NCI-H345 treated with DMSO at 0.1 percent for 48 hours (cell line): Measurements from ENCODE around the gene RAC2.

ENCODE experiments used
- DNase-seq: peaks from one replicate; lab custom pipeline; 2025; ENCODE audit not compliant: unreplicated experiment; lab: John Stamatoyannopoulos, UW

RAC2 gene

DNA sequence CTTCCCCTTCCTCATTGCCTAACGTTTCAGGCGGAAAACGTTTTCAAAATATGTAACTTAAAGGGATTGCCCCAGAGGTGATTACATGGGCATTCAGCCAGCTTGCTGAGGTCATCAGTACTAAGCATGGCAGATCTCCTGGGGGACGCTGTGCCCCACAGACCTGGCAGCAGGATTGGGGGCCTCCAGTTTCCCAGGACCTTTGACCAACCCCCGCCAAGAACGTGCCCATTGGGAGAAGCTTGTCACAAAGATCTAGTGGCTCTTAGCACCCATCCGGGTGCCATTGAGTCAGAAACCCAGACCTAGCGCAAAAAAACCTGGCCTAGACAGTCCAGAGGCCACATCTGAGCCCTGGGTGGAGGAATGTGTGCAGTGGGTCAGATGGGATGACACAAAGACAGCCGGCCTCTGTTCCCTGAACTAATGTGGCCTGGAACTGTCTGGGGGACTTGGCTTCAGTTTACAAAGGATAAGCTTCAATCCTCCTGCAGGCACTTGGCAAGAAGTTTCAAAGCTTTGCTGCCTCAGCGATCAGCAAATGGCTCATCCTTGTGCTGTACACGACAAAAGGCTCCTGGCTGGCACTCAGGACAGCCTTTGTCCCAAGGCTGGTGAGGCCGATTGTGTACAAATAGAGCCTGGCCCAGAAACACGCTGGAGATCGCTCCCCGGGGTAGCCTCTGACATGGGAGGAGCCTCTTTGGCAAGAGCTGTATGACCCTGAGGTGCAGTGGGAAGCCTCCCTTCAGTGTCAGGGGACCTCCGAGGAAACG, 65.5 kb downstream of the RAC2 start:
- DNase-seq: no peak

DNA sequence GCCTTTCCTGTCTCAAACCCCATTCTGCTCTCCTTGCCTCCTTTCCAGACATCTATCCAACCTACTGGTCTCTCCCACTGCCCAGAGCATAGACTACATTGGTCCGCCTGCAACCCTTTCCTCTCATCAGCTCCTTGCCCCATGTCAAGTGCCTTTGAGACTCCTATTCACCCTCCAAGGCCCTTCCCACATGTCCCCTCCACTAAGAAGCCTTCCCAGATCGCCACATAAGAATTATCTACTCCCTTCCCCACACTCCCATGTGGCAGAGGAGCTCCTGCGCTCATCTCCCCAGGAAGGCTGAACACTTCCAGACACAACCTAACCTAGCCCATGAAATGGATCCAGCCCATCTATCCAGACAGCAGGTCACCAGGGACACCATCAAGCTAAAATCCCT, 66.3 kb downstream of the RAC2 start:
- DNase-seq: no peak

DNA sequence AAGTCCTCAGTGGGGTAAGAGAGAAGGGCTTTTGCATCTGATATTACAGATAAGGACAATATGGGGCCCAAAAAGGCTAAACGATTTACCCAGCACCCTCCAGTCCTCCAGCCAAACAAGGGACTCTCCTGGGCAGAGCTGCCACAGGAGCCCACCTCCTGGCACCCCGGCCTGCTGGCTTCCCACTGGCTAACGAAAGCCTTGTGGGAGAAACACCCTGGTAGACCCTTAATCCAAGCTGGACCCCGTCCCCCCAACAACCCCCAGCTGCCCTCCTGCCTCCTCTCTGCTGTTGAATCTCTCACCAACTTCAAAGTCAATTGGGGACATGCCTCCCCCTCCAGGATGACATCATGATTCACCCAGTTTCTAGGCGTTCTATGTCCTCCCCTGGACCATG, 66.8 kb downstream of the RAC2 start:
- no peak for DNase-seq

DNA sequence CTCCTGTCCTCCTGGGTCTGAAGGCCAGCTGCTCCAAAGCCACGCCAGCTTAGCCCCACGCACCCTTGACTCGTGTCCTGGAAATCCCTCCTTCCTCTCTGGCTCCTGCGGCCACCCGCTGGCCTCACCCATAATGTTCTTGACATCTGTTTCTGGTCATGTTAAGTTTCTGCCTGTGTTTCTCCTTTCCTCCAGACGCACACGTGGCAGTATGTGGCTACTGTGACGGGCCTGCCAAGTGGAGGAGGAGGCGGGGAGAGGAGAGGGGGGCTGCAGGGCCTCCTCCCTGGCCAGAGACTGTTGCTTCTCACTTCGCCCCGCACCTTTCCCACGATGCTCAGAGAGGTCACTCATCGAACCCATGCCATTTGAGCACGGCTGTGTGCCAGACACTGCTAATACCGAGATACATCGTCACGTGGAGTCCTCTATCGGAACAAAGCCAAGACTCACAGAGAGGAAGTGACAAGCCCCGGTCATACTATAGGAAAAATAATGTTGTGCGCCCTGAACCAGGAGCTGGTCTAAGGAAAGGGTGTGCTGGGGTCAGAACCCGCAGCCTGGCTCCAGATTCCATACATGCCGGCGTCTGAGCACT, 67.5 kb downstream of the RAC2 start:
- DNase-seq: no peak

DNA sequence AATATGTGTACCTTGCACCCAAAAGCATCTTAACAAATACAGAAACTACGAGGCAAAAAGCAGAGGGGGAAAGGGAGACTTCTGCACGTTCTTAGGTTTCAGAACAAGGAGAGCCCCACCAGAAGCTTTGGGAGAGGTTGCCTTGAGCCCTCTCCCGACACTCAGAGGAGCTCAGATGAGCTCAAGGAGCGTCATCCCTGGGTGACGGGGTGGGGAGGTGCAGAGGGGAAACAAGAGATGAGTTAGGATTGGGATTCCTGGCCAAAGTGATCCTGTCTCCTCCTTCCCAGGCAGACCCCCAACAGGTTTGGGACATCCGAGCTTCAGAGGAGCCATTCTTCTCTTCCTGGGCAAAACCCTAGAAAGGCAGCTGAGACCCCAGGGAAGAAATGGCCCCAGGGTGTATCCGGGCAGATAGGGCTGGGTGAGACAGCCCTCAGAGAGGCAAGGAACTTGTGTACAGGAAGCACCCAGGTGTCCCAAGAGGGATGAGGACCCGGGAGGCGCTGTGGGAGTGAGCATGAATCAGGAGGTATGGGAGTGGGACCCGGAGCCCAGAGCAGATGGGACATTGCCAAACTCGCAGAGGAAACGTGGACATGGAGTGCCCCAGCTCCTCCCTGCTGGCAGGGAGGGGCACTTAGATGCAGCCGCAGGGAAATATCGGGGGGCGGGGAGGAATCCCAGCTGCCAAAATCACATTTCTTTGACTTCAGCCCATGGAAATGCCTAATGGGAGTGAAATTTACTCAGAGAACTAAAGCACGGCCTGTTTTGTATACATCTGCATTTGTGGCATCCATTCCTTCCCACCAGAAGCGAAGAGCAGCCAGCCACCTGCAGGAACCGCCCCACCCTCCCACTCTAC, 68.4 kb downstream of the RAC2 start:
- DNase-seq: no peak
